GM18519 (cell line): ENCODE data around the gene DDX17.

ENCODE experiments used
- ATAC-seq: cut with Tn5 transposase; IDR thresholded peaks from one replicate; pipeline ENCODE4 v1.9.1; 2021; ENCODE audit warnings: mild to moderate bottlenecking, moderate library complexity; ENCODE audit not compliant: unreplicated experiment, low FRiP score

Gene DDX17

DNA sequence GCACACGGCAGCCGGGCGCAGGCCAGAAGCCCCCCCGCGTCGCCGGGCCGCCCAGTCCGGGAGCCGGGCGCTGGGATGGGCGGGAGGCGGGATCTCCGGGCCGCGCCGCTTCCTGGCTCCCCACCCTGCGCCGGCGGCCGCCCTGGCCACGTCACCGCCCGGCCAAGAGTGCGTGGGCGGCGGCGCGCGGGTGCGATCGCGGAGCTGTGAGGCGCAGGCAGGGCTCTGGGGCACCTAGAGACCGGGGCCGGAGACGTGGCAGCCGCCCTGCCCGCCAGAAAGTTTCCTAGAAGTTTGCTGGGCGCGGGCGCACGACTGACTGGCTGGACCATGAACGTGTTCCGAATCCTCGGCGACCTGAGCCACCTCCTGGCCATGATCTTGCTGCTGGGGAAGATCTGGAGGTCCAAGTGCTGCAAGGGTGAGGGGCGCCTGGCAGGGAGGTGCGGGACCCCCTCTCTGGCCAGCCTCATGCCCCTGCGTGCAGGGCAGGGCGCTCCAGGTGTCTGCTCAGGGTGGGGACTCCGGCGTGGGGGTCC is 38.1 kb downstream of the DDX17 start, which contains the start of gene KDELR3:
TSS of gene KDELR3 (plus strand) at position 193 of the 539 bp plus-strand sequence. CDS start at position 331, 138 bp downstream.
- no peak for ATAC-seq

DNA sequence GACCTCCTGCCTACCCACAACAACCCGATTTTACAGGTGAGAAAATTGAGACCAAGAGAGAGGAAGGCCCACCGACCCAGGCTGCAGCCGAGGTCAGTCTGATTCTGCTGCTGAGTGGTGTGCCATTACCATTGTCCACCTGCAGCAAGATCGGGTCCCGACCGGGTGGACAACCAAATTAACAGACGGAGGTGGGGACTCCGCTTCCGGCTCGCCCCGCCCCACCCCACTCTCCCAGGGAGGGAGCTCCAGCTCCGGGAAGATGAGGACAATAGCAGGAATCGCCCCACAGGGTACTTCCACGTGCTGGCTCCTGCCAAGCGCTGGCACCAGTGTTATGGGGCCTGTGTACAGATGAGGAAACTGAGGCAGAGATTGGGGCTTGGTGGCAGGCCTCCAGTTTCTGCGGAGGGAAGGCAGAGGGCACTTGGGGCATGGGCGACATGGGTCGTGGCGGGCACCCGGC is 38.6 kb downstream of the DDX17 start:
- no peak for ATAC-seq

DNA sequence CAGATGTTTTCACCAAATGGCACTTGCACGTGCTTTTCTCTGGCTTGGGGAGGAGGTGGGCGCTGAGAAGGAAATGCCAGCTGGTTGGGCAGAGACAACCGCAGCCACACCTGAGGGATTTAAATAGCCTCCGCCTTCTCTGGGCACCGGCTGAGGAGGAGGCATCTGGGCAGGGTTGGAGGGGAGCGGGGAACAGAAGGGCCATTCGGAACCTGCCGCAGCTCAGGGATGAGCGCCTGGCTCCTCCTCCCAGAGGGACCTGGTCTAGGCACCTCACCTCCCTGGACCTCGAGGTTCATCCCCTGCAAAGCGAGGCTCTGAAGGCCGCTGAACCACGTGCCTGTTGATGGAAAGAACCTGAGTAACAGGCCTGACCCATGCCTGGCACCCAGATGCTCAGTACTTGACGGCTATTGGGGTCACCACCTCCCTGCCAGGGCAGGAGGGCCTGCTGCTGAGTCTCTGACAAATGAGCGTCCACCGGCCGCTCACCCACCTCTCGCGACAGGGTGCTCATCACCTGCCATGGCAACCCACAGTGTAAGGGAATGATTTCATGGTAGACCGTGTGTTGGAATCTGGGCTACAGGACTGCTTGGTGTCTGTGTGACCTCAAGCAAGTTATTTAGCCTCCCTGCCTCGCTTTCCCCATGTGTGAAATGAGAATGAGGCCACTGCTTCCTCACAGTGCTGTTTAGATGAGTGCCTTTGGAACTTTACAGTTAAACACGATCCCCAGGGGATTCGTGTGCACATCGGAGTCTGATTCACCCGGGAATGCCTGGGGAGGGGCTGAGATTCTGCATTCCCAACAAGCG is 40.2 kb downstream of the DDX17 start:
- ATAC-seq: no peak

DNA sequence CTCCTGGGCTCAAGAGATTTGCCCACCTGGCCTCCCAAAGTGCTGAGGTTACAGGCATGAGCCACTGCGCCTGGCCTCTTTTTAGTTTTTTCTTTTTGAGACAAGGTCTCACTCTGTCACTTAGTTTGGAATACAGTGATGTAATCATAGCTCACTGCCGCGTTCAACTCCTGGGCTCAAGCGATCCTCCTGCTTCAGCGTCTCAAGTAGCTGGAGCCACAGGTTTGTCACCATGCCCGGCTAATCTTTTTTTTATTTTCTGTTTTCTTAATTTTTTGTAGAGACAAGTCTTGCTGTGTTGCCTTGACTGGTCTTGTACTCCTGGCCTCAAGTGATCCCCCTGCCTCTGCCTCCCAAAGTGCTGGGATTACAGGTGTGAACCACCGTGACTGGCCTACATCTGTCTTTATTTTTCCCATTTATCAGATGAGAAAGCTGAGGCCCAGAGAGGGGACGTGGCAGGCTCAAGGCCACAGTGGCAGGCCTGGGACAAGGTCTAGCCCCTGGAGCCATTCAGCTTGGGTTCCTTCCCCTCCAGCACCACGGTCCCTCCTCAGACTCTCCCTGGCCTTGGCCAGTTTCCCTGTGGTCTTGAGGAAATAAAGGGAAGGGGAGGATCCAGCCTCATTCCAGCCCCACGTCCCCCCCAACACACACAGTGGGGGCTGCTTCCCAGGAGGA is 41.0 kb downstream of the DDX17 start:
- ATAC-seq: no peak

DNA sequence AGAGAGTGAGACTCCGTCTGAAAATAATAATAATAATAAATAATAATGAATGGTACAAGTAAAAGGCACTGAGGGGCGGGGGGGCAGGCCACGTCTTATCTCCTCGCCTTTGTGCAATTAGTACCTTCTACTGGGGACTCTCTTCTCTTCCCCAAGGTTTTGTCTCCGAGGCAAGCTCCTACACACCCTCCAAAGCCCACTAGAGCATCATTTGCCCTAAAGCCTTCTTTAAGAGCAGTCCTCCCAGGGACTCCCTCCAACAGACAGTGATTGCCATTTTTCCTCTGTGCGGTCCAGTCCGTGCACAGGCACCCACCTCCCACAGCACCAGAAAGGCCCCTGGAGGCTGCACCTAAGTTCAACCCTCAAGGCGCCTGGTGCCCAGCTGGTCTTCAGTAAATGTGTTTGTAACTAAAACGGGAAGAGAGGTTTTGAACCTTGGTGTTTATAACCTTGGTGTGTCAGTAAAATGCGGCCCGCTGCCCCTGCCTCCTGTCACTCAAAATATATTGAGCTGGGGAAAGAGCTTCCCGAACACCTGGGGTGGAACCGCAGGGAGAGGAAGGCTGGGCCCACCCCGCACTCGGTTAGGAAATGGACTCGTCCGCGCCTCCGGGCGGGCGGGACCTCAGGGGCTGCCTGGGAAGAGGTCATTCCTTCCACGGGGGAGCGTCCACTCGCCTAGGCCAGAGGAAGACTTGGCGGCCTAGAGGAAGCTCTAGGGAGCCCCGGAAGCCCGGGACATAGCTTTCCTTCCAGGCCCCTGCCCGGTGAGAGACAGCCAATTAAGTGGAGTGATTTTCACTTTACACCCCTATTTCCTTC is 42.9 kb downstream of the DDX17 start:
- ATAC-seq: no peak

DNA sequence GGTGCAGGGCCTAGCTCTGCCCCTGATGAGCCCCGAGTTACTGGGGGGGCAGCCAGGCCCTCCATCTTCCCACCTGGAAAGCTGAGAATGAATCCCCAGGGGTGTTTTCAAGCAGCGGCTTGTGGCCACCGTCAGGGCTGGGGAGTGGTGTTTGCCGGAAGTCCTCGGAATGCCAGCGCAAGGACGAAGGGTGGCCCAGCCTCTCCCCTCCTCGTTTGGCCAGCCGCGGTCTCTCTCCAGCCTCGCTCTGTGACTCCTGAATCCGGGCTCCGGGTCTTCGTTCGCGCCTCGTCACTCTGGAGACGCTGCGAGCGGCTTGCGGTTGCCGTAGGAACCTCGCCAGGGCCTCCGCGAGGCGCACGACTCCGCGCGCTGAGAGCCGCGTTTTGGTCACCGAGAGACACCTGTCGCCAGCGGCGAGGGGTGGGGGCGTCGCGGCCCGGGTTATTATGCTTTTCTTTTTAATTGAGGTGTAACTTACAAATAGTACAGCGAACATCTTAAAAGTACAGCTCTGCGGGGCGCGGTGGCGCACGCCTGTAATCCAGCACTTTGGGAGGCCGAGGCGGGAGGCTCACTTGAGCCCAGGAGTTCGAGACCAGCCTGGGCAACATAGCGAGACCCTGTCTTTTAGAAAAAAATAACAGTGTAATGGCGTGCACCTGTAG is 44.6 kb downstream of the DDX17 start:
- ATAC-seq: no peak

DNA sequence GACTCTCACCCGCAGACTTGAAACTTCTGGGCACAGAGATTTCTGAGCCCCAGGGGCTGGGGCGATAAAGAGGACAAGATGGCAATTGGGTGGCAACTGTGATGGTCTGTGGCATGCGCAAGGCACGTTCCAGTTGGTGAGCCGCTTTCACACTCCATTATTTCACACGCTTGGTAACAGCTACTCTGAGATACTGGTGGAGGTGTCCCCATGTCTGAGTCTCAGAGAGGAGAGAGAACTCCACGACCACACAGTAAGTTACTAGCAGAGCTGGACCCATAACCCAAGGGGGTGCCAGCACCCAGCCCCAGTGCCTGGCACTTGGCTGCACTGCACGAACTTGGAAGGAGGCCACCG is 45.1 kb downstream of the DDX17 start:
- ATAC-seq: no peak

DNA sequence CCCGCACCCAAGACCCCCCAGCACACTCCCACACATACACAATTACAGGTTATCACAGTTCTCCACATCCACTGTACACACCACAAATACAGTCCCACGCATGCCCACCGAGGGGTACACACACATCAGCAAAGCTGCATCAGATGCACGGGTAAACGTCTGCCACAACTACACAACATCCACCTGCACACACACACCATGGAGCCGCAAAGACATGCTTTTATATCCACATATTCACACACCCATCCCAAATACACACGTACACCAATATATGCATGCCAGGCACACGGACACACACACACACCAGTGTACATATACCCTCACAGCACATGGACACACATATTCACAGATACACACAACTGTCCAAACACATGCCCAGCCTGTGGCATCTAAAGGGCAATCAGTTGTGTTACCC is 45.7 kb downstream of the DDX17 start:
- no peak for ATAC-seq

DNA sequence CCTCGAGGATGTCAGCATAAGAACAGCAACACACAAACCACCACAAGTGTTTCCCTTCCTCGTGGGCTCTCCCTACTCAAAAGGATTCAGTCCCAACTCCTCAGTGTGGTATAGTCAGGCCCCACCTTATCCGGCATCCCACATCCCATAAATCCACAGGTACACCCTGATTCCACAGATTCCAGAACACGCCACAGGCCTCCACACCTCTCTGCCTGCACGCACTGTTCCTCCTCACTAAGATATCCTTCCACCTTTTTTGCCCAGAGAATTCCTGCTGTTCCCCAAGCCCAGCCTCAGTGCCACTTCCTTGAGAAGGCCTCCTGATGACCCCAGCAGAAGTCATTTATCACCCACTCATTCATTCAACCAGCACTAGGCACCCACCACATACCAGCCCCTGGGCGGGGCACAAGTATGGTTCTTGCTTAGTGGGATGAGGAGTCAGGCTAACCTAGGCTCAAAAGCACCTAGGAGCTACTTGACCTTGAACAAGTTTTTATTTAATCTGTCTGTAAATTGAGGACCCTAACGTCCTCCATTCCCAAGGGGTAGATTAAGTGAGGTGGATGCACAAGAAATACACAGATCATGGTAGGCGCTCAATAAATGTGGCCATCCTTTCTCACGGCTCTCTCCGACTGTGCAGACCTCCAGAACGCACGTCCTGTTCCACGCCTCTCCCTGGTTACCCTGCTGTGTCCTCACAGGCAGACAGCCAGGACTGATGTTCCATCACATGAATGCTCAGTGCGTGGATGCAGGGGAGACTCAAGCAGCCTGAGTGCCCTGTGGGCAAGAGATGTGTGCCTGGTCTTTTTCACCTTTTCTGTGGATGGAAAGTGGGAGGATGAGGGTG is 49.0 kb downstream of the DDX17 start:
- no peak for ATAC-seq

DNA sequence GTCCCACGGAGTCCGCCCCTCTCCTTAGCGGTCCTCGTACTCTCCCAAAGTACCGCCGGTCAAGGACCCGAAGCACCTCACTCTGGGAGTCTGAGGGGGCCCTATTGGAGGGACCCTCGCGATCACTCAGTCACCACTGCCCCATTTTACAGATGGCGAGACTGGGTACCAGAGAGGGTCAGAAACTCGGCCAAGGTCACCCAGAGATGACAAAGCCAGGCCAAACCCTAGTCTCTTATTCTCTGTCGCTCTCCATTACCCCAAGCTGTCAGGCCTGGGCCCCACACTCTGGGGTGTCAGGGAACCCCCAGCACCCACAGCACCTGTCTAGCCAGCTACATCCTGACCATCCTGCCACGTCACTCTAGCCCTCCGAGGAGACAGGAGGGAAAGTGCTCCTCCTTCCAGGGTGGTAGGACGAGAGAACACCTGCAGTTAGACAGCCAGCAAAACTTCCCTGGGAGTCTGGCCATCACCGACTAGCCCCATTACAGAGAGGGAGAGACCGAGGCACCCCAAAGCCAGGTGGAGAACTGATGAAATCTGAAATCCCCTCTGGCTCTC is 49.8 kb downstream of the DDX17 start:
- ATAC-seq: no peak

DNA sequence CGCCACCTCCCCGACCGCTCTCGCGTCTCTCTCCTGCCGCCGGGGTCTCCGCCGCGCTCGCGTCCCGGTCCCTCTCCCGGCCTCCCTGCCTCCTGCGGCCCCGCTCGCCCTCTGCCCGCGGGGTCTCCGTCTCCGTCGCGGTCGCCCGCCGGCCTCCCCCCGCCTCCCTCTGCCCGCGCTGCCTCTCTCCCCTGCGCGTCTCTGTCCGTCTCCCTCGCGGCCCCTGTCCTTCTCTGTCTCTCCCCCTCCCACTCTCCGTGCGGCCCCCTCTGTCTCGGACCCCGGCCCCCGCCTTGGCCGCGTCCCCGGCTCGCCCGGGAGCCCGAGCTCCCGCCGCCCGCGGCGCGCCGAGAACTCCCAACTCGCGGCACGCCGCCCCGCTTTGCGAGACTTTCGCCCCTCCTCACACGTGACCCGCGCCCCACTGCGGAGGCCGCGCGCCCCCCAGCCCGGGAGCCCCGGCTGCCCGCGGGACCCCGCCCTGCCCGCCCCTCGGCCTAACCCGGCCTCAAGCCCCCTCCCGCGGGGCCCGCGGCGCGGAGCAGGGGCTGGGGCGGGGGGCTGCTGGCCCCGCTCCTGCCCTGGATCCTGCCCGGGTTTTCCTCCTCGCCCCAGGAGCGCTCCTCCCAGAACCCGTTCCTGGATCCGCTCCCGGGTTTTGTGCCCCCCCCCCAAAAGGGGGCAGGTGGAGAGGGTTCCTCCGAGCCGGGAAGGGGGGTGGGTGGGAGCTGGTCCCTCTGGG is 50.4 kb downstream of the DDX17 start:
- no peak for ATAC-seq

DNA sequence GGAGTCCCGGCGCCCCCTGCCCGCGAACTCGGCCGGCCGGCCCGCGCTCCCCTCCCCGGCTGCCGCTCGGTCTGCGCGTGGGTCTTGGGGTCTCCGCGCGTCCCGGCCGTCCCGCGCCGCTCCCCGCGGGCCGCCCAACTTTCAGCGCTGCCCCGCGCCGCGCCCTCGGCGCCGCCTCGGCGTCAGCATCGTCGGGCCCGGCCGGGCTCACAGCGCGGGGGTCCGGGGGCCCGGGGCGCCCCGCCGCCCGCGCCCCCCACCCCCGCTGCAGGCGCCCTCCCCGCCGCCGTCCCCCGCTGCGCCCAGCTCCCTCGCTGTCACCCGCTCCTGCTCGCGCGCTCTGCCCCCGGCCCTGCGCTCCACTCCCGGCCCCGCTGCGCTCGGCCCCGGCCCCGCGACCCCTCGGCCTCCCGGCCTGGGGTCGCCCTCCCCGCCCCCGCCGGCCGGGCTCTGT is 51.0 kb downstream of the DDX17 start, which contains the start of gene KCNJ4:
TSS of gene KCNJ4 (minus strand) at position 124 of the 454 bp plus-strand sequence. CDS start 27,067 bp downstream, outside the sequence.
- ATAC-seq: no peak

DNA sequence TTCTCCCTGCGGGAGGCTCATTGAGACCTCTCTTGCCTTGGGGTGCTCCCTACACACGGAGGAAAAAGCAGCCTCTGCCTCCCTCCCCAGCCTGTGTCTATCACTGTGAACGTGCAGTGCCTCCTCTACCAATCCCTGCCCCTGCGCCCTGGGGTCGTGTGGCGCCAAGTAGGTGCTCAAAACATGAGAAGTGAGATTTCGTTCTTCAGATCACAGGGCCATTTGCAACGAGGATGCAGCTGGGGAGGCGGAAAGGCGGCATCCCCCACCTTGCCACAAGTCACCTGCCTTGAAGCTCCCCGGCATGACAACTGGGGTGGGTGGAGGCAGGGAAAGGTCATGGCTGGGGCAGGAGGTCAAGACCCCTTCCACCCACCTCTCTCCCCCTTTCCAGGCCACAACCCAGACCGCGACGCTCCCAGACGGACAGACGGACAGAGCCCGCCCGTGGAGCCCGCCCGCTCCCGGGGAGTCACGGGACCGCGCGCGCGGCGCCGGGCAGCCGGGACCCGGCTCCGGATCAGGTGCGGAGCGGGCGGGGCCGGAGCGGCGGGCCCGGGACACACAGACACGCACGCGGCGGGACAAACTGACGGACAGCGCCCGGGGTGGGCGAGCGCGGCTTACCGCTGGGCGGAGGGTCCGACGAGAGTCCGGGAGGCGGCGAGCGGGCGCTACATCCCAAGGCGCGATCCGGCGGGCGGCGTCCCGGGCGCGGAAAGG is 51.6 kb downstream of the DDX17 start:
- ATAC-seq: no peak

DNA sequence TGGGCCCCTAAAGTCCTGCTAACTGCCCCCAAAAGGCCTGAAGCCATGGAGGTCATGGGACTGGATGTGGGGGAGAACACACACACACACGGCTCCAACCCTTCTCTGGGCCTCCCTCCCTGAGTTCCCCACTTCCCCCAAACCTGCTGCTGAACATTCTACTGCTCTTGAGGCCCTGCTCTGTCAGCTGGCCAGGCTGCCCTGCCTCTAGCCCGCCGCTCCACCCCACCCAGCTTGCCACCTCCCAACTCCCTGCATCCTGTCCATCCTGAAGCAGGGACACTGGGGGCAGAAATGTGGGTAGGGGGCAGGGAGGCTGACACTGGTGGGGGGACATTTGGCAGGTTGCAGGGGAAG is 52.1 kb downstream of the DDX17 start:
- ATAC-seq: no peak

DNA sequence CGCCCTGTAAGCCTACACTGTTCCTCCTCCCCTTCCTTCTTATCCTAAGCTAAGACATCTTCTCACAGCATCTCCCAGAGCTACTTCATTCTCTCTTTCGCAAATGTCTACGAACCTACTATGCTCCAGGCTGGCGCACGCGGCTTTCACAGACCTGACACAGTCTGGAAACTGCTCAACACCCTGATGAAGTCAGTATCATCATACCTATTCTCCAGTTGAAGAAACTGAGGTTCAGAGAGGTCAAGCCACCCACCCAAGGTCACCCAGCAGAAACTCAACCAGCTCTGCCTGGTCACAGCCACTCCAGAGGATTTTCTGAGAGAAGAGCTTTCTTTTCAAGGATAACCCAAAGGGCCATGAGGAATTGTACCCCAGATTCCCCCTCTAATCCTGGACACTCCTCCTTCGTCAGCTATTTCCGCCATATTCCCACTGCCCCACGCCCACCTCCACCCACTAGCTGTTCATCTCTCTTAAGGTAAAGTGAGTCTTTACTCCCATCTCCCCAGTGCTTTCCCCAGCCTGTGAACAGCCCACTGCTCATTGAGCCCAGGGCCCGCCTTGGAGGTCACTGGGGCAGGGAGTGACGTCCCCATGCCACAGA is 52.9 kb downstream of the DDX17 start:
- ATAC-seq: no peak

DNA sequence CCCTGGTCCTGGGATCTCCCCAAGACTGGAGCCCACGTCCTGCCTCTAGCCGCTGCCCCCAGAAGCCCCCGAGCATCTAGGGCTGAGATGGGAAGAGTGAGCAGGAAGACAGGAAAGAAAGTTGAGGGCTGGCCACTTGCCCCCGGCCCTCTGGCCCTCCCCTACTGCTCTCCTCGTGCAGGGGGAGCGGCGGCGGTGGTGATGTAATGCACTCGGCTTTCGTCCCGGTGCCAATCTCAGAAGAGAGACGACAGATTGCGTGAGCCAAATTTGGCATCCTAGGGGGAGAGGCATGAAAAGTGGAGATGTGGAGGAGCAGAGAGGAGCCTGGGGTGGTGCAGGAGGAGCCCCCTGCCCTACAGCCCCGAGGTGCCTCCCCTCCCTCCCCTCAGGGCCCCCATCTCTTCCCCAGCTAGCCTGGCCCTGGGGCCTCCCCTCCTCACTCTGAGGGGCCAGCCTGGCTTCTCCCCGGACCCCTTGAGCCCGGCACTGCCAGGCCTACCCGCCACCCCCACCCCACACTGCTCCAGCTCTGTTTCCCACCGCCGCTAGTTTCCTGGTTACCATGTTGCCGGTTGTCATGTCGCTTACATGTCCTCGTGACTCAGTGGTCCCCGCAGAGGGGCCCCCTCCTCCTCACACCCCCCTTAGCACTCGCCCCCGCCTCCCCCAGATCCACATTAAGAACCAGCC is 53.6 kb downstream of the DDX17 start:
- ATAC-seq: no peak

DNA sequence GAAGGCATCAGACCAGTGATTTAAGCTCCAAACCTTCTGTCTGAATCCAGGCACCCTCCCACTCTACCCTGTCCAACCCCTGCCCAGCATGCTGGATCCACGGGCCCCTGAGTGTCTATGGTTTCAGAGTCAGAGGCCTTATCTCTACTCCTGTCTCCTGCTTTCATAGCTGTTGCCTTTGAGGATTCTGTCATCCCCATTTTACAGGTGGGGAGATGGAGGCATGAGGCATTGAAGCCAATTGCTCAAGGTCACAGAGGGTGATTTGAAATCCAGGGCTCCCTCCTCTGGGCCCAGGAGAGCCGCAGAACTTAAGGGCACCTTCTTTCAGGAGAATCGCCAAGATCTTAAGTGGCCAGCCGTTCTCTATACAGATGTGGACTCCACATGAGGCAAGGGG is 54.2 kb downstream of the DDX17 start:
- no peak for ATAC-seq
